Naive thymus-derived CD4-positive, alpha-beta T cell (primary cell): ENCODE measurements around the gene ACER3. TPM values are rescaled to one million over a fixed set of nuclear protein-coding genes. Genes with fewer than 3 reads are reported as not detected.
A peak's percentile ranks its signal among the peaks of the same experiment; 100 is the strongest.

Experiments used
- ATAC-seq: fragments of 150-1000 bp; cut with Tn5 transposase; 2 replicates; pipeline ENCODE4 v1.10.0; 2021; ENCODE audit warnings: mild to moderate bottlenecking, moderate library complexity
- CTCF ChIA-PET: fragments of 350-600 bp; sonication (Branson Sonifier 250); formaldehyde crosslinking; loops from one replicate; lab custom pipeline; 2021; ENCODE audit warnings: antibody characterized with exemption; lab: Charles Lee
- POLR2A ChIA-PET: fragments of 350-600 bp; sonication (Branson Sonifier 250); formaldehyde crosslinking; loops from one replicate; lab custom pipeline; 2021; ENCODE audit warnings: antibody characterized with exemption, inconsistent platforms; lab: Charles Lee
- DNase-seq, 9 donors: peaks; one replicate each; pipeline versions ENCODE4 v3.0.0 to v3.0.0-alpha.2; 2020 to 2022; ENCODE audit warnings: mixed read lengths in 1 of 9
- H3K27ac ChIP-seq: one replicate; pipeline ENCODE4 v1.7.0; 2013; ENCODE audit warnings: mild to moderate bottlenecking, low read depth, low read length, moderate library complexity
- H3K27me3 ChIP-seq, 2 donors: one replicate each; pipeline ENCODE4 v1.7.0; 2013; ENCODE audit warnings: low read length in 2 of 2, mild to moderate bottlenecking in 2 of 2, moderate library complexity in 2 of 2; ENCODE audit not compliant: control insufficient read depth in 2 of 2, insufficient read depth in 2 of 2
- H3K36me3 ChIP-seq, 3 experiments: 1 replicate in 2 of 3; 2 replicates in 1 of 3; pipeline ENCODE4 v1.7.0; 2013; ENCODE audit warnings: low read length in 3 of 3, mild to moderate bottlenecking in 3 of 3, moderate library complexity in 1 of 3; ENCODE audit not compliant: insufficient read depth in 3 of 3, control insufficient read depth in 2 of 3
- H3K4me1 ChIP-seq, 2 donors: one replicate each; pipeline ENCODE4 v1.7.0; 2013; ENCODE audit warnings: low read length in 2 of 2, mild to moderate bottlenecking in 2 of 2, moderate library complexity in 1 of 2; ENCODE audit not compliant: control insufficient read depth in 2 of 2, insufficient read depth in 2 of 2
- H3K4me3 ChIP-seq: 2 replicates; pipeline ENCODE4 v1.7.0; 2013; ENCODE audit warnings: mild to moderate bottlenecking, low read length
- H3K9me3 ChIP-seq, 3 experiments: 1 replicate in 2 of 3; 2 replicates in 1 of 3; pipeline ENCODE4 v1.7.0; 2013; ENCODE audit warnings: low read length in 3 of 3; ENCODE audit not compliant: control insufficient read depth in 2 of 3
- H3K27ac Mint-ChIP-seq, 9 donors: one replicate each; pipeline ENCODE4 v1.8.0; 2020 to 2022; ENCODE audit warnings: mixed read lengths in 9 of 9, mild to moderate bottlenecking in 8 of 9, moderate library complexity in 5 of 9, inconsistent platforms in 2 of 9
- H3K27me3 Mint-ChIP-seq, 5 donors: one replicate each; pipeline ENCODE4 v1.8.0; 2021 to 2022; ENCODE audit warnings: mixed read lengths in 5 of 5, mild to moderate bottlenecking in 1 of 5
- H3K36me3 Mint-ChIP-seq, 5 donors: one replicate each; pipeline ENCODE4 v1.8.0; 2020 to 2022; ENCODE audit warnings: mixed read lengths in 5 of 5, mild to moderate bottlenecking in 3 of 5, inconsistent platforms in 1 of 5
- H3K4me1 Mint-ChIP-seq, 7 donors: one replicate each; pipeline ENCODE4 v1.8.0; 2020 to 2022; ENCODE audit warnings: mixed read lengths in 7 of 7, mild to moderate bottlenecking in 3 of 7, inconsistent platforms in 1 of 7
- H3K4me3 Mint-ChIP-seq, 10 donors: one replicate each; pipeline ENCODE4 v1.8.0; 2020 to 2022; ENCODE audit warnings: mild to moderate bottlenecking in 10 of 10, mixed read lengths in 10 of 10, moderate library complexity in 6 of 10, inconsistent platforms in 2 of 10
- H3K9me3 Mint-ChIP-seq, 11 donors: one replicate each; pipeline ENCODE4 v1.8.0; 2020 to 2022; ENCODE audit warnings: mixed read lengths in 11 of 11, mild to moderate bottlenecking in 4 of 11, inconsistent platforms in 1 of 11, moderate library complexity in 1 of 11
- intact Hi-C, 2 donors: fragments of 100-400 bp; cut with micrococcal nuclease; formaldehyde crosslinking; loops; one replicate each; pipeline ENCODE4 v1.15.1; 2023
- polyA plus RNA-seq, 2 donors: library from polyadenylated mRNA; unstranded; fragments of 300-500 nt; fragmentation: Illumina TruSeq; gene quantifications; one replicate each; pipeline ENCODE4 v1.2.3, GENCODE V29; 2021
- total RNA-seq, 6 experiments: library from RNA in 5 of 6; stranded (reverse) in 5 of 6; gene quantifications; 1 replicate in 5 of 6; 2 replicates in 1 of 6; pipeline ENCODE4 v1.2.3 and lab custom pipeline; 2021 to 2026

ACER3 gene
- total and polyA plus RNA-seq, 7 experiments from 2014 or later = 4.7 to 15.2 (median 9.0) TPM

DNA sequence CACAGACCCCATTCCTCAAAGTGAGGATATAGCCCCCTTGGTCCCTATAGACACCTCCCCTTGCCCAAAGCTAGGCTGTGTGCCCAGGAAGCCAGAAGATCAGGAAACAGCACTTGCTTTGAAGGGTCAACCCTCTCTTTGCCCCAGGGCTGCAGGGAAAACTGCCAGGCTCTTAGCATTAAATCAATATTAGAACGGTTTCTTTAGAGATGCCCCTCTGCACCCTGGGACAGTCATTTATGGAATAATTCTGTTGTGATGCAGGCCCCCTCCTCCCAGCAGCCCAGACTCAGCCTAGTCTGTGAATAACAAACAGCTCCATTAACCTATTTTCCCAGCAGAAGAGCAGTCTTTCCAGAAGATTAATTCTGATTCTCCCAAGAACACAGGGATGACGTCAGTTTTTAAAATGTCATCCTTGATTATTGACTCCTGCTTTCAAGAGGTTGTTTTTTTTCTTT is 194.4 kb downstream of the ACER3 start:
- ChIA-PET CTCF (interaction anchor here (0.7 kb wide), 2 partner anchors 35 to 1264 kb away, joined by 3 to 5 read pairs; no protein-coding TSS in a partner anchor), POLR2A (no interaction called here)
- Mint-ChIP-seq H3K9me3 (peaks cover 0 to 29% (median 9%) of the 10 kb centered on the region in 11 donors), H3K36me3 (no peaks in the 10 kb centered on the region), H3K4me1 (no peaks in the 10 kb centered on the region), H3K27me3 (peaks cover 0 to 12% (median 0%) of the 10 kb centered on the region in 5 donors), H3K4me3 (no peak overlapping the region), H3K27ac (peak overlapping the region in 1 of 9 donors; percentile 23)
- H3K27ac ChIP-seq = no peak overlapping the region
- no peak for ATAC-seq
- H3K4me1 ChIP-seq = no peaks in the 10 kb centered on the region
- H3K36me3 ChIP-seq = no peaks in the 10 kb centered on the region
- no peak overlapping the region for H3K4me3 ChIP-seq
- H3K9me3 ChIP-seq = peaks cover 0 to 13% (median 0%) of the 10 kb centered on the region in 3 experiments
- DNase-seq = no peak
- intact Hi-C loops = no loop called here
- no peaks in the 10 kb centered on the region for H3K27me3 ChIP-seq

DNA sequence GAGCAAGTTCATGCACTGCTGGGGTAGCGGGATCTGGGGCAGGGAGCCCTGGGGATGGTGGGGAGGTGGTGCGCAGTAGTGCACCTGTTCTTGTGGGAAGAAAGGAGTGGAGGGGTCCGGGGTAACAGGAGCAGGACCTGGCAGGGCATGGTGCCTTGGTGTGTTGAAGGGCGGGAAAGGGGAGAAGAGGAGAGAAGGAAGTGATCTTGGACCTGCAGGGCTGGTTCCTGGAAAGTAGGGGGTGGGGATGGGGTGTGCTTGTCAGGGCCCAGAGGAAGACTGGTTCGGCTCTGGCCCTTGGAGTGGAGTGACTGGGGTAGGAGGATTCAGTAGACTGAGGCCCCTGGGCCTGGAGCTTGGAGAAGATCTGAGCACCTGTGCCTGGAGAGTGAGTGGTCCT is 195.2 kb downstream of the ACER3 start:
- H3K4me3 Mint-ChIP-seq = no peak overlapping the region

DNA sequence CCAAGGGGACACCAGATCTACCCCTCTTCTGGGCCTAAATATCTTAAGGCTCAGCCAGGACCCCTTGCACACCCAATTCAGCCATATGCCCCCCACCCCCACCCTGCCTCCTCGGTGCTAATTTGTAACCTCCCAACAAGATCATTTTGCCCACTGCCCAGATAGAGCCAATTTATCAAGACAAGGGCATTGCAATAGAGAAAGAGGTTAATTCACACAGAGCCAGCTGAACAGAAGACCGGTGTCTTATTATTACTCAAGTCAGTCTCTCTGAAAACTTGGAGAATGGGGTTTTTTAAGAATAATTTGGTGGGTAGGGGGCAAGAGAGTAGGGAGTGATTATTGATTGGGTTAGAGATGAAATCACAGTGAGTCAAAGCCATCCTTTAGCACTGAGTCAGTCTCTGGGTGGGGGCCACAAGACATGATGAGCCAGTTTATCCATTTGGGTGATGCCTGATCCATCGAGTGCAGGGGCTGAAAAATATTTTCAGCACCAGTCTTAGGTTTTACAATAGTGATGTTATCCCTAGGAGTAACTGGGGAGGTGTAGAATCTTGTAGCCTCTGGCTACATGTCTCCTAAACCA is 196.2 kb downstream of the ACER3 start:
- intact Hi-C loops = no loop called here
- Mint-ChIP-seq H3K36me3 (no peaks in the 10 kb centered on the region), H3K9me3 (peaks cover 0 to 34% (median 10%) of the 10 kb centered on the region in 11 donors), H3K27ac (no peak overlapping the region), H3K27me3 (peaks cover 0 to 28% (median 0%) of the 10 kb centered on the region in 5 donors), H3K4me1 (no peaks in the 10 kb centered on the region), H3K4me3 (no peak overlapping the region)
- DNase-seq (no peak), ATAC-seq (no peak)
- ChIA-PET POLR2A (no interaction called here), CTCF (no interaction called here)
- H3K27me3 ChIP-seq = no peaks in the 10 kb centered on the region
- H3K4me1 ChIP-seq = no peaks in the 10 kb centered on the region
- H3K36me3 ChIP-seq = no peaks in the 10 kb centered on the region
- H3K27ac ChIP-seq = no peak overlapping the region
- H3K9me3 ChIP-seq = peaks cover 0 to 13% (median 0%) of the 10 kb centered on the region in 3 experiments
- no peak overlapping the region for H3K4me3 ChIP-seq

More for the DNA sequence above, 195.2 kb downstream of the ACER3 start:
- ChIA-PET POLR2A (no interaction called here), CTCF (interaction anchor here (0.7 kb wide), 1 partner anchor 1265 kb away, joined by 5 read pairs; no protein-coding TSS in a partner anchor)
- no peak for DNase-seq
- H3K36me3 ChIP-seq = no peaks in the 10 kb centered on the region
- H3K4me1 ChIP-seq = no peaks in the 10 kb centered on the region
- H3K27ac ChIP-seq = no peak overlapping the region
- Mint-ChIP-seq H3K27ac (no peak overlapping the region), H3K9me3 (peaks cover 0 to 29% (median 9%) of the 10 kb centered on the region in 11 donors), H3K4me1 (no peaks in the 10 kb centered on the region), H3K36me3 (no peaks in the 10 kb centered on the region), H3K27me3 (peaks cover 0 to 20% (median 0%) of the 10 kb centered on the region in 5 donors)
- H3K9me3 ChIP-seq = peaks cover 0 to 13% (median 0%) of the 10 kb centered on the region in 3 experiments
- H3K4me3 ChIP-seq = no peak overlapping the region
- no peaks in the 10 kb centered on the region for H3K27me3 ChIP-seq
- no peak for ATAC-seq
- intact Hi-C loops = no loop called here

DNA sequence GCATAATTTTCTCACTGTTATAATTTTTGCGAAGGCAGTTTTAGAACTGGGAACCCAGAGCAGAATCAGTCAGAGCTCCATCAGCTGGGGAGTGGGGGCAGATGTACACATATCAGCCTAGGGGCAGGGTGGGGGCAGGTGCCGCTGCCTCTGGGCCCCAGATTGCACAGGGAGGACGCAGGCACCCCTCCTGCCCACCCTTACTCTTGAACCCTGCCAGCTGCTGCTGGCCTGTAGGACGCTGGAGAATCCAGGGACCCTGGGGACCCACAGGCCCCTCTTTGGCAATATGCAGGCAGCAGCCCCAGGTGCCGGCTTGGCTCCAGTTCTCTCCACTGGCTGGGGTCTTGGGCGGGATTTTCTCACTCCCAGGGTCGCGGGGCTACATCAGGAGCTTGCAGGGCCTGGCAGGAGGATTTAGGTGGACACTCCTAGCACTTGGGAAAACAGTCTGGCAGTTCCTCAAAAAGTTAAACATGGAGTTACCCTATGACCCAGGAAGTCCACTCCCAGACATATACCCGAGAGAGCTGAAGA is 197.3 kb downstream of the ACER3 start:
- Histone ChIP-seq H3K4me3 (no peak overlapping the region), H3K27ac (no peak overlapping the region), H3K9me3 (peaks cover 0 to 13% (median 0%) of the 10 kb centered on the region in 3 experiments), H3K4me1 (no peaks in the 10 kb centered on the region), H3K36me3 (no peaks in the 10 kb centered on the region), H3K27me3 (no peaks in the 10 kb centered on the region)
- peaks cover 0 to 31% (median 0%) of the 10 kb centered on the region in 5 donors for H3K27me3 Mint-ChIP-seq
- no peaks in the 10 kb centered on the region for H3K36me3 Mint-ChIP-seq
- H3K4me1 Mint-ChIP-seq = no peaks in the 10 kb centered on the region
- DNase-seq (no peak), ATAC-seq (no peak)
- intact Hi-C loops = no loop called here
- ChIA-PET POLR2A (no interaction called here), CTCF (interaction anchor here (0.8 to 1.2 kb wide), 2 partner anchors 33 to 69 kb away, joined by 3 read pairs; no protein-coding TSS in a partner anchor)
- peak overlapping the region in 1 of 9 donors; percentile 51 for H3K27ac Mint-ChIP-seq
- H3K4me3 Mint-ChIP-seq = no peak overlapping the region
- peaks cover 0 to 38% (median 10%) of the 10 kb centered on the region in 11 donors for H3K9me3 Mint-ChIP-seq

DNA sequence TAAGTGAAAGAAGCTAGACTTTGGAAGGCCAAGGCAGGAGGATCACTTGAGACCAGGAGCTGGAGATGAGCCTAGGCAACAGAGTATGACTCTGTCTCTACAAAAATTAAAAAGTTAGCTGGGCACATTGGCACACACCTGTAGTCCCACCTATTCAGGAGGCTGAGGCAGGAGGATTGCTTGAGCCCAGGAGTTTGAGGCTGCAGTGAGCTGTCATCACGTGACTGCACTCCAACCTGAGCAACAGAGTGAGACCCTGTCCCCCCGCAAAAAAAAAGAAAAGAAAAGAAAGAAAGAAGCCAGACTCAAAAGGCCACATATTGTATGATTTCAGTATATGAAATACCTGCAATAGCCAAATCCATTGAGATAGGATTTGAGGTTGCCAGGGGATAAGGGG is 198.2 kb downstream of the ACER3 start:
- CTCF ChIA-PET = interaction anchor here (1.2 kb wide), 1 partner anchor 32 kb away, joined by 3 read pairs; no protein-coding TSS in a partner anchor
- POLR2A ChIA-PET = no interaction called here
- H3K36me3 Mint-ChIP-seq = no peaks in the 10 kb centered on the region

DNA sequence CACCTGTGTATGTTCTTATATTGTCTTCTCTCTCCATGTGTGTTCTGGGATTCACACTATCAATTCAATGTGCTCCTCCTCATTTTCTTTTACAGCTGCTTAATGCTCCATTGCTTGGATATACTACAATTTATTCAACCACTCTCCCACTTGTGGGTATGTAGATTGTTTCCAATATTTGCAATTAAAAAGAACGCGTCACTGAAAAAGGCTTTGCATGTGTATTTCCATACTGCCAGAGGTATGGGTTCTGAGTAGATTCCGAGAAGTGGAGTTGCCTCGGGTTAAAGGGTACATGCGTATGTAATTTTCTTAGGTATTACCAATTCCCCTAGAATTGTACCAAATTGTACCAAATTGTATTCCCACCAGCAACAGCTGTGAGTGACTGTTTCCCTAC is 199.1 kb downstream of the ACER3 start:
- Histone ChIP-seq H3K27me3 (no peaks in the 10 kb centered on the region), H3K4me3 (no peak overlapping the region), H3K9me3 (peaks cover 0 to 13% (median 0%) of the 10 kb centered on the region in 3 experiments), H3K4me1 (no peaks in the 10 kb centered on the region), H3K36me3 (no peaks in the 10 kb centered on the region), H3K27ac (no peak overlapping the region)
- ChIA-PET CTCF (interaction anchor here (1.1 kb wide), 1 partner anchor 31 kb away, joined by 3 read pairs; no protein-coding TSS in a partner anchor), POLR2A (no interaction called here)
- Mint-ChIP-seq H3K9me3 (peaks cover 0 to 37% (median 10%) of the 10 kb centered on the region in 11 donors), H3K4me3 (no peak overlapping the region), H3K36me3 (no peaks in the 10 kb centered on the region), H3K4me1 (peaks cover 0 to 2% (median 0%) of the 10 kb centered on the region in 7 donors), H3K27me3 (peaks cover 0 to 38% (median 0%) of the 10 kb centered on the region in 5 donors), H3K27ac (no peak overlapping the region)
- ATAC-seq (no peak), DNase-seq (no peak)
- intact Hi-C loops = no loop called here

More for the DNA sequence above, 198.2 kb downstream of the ACER3 start:
- Histone ChIP-seq H3K4me1 (no peaks in the 10 kb centered on the region), H3K9me3 (peaks cover 0 to 13% (median 0%) of the 10 kb centered on the region in 3 experiments), H3K4me3 (no peak overlapping the region), H3K27me3 (no peaks in the 10 kb centered on the region), H3K27ac (no peak overlapping the region), H3K36me3 (no peaks in the 10 kb centered on the region)
- Mint-ChIP-seq H3K27ac (no peak overlapping the region), H3K4me3 (no peak overlapping the region), H3K9me3 (peaks cover 0 to 38% (median 10%) of the 10 kb centered on the region in 11 donors), H3K27me3 (peaks cover 0 to 36% (median 0%) of the 10 kb centered on the region in 5 donors), H3K4me1 (no peaks in the 10 kb centered on the region)
- no peak for DNase-seq
- intact Hi-C loops = no loop called here
- ATAC-seq = no peak
